ENCODE measurements around the gene OR6K3.

GRCh38 chr1:158675563-158676323 lies 44.8 kb downstream of the OR6K3 start:
- TF ChIP-seq, protein P1, sequence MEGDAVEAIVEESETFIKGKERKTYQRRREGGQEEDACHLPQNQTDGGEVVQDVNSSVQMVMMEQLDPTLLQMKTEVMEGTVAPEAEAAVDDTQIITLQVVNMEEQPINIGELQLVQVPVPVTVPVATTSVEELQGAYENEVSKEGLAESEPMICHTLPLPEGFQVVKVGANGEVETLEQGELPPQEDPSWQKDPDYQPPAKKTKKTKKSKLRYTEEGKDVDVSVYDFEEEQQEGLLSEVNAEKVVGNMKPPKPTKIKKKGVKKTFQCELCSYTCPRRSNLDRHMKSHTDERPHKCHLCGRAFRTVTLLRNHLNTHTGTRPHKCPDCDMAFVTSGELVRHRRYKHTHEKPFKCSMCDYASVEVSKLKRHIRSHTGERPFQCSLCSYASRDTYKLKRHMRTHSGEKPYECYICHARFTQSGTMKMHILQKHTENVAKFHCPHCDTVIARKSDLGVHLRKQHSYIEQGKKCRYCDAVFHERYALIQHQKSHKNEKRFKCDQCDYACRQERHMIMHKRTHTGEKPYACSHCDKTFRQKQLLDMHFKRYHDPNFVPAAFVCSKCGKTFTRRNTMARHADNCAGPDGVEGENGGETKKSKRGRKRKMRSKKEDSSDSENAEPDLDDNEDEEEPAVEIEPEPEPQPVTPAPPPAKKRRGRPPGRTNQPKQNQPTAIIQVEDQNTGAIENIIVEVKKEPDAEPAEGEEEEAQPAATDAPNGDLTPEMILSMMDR (IDR thresholded peaks at IDR 0.05) = no peak
- TF ChIP-seq POLR2A (IDR thresholded peaks at IDR 0.05) = no peak
